ENCODE data around the gene NF2. TPM values are rescaled to one million over a fixed set of nuclear protein-coding genes. Genes with fewer than 3 reads are reported as not detected.

NF2 gene
- total RNA-seq, 1 experiment from 2014 or later, result 56.9 TPM

GRCh38 chr22:29630987-29631386, 27.6 kb downstream of the NF2 start (continued):
- TF ChIP-seq, protein P1, sequence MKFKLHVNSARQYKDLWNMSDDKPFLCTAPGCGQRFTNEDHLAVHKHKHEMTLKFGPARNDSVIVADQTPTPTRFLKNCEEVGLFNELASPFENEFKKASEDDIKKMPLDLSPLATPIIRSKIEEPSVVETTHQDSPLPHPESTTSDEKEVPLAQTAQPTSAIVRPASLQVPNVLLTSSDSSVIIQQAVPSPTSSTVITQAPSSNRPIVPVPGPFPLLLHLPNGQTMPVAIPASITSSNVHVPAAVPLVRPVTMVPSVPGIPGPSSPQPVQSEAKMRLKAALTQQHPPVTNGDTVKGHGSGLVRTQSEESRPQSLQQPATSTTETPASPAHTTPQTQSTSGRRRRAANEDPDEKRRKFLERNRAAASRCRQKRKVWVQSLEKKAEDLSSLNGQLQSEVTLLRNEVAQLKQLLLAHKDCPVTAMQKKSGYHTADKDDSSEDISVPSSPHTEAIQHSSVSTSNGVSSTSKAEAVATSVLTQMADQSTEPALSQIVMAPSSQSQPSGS (CRISPR knock-in tag; IDR thresholded peaks at IDR 0.05; ENCODE audit: borderline replicate concordance, low read depth), result no peak
- TF ChIP-seq SMAD4 (CRISPR knock-in tag; IDR thresholded peaks at IDR 0.05) (no peak), SP1 (CRISPR knock-in tag; conservative IDR thresholded peaks at IDR 0.05) (no peak), ZBTB43 (CRISPR knock-in tag; IDR thresholded peaks at IDR 0.05) (no peak), CBFB (CRISPR knock-in tag; IDR thresholded peaks at IDR 0.05; ENCODE audit: low read depth) (no peak)
- TF ChIP-seq, protein P2, sequence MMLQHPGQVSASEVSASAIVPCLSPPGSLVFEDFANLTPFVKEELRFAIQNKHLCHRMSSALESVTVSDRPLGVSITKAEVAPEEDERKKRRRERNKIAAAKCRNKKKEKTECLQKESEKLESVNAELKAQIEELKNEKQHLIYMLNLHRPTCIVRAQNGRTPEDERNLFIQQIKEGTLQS (CRISPR knock-in tag; conservative IDR thresholded peaks at IDR 0.05), result no peak
- TF ChIP-seq, protein P3, sequence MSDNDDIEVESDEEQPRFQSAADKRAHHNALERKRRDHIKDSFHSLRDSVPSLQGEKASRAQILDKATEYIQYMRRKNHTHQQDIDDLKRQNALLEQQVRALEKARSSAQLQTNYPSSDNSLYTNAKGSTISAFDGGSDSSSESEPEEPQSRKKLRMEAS (CRISPR knock-in tag; IDR thresholded peaks at IDR 0.05), result no peak

DNA sequence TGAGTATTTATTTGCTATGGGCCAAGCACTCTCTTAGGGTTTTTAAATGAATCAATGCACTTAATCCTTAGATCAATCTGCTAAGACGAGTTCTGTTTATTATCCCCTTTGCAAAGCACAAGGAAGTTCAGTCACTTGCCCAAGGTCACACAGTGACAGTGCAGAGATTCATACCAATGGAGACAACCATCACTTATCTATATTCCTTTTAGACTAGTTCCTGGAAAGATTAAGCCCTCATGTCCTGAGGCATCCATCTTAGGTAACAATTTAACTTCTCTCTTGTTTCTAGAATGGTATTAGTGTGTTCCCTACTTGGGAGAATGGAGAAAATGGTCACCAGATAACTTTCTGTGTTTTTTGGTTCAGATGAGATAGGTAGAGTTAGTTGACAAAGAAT, 28.3 kb downstream of the NF2 start:
- POLR2A ChIA-PET, result no interaction called here
- Mint-ChIP-seq H3K27me3 (ENCODE audit: low read depth) (no peaks in the 10 kb centered on the region), H3K4me1 (peaks cover 26% of the 10 kb centered on the region), H3K4me3 (no peak overlapping the region), H3K9me3 (no peaks in the 10 kb centered on the region), H3K36me3 (no peaks in the 10 kb centered on the region), H3K27ac (no peak overlapping the region)
- ATAC-seq (no peak), DNase-seq (ENCODE audit: low spot score) (no peak)
- CTCF ChIA-PET, result no interaction called here
- TF ChIP-seq, protein P4, sequence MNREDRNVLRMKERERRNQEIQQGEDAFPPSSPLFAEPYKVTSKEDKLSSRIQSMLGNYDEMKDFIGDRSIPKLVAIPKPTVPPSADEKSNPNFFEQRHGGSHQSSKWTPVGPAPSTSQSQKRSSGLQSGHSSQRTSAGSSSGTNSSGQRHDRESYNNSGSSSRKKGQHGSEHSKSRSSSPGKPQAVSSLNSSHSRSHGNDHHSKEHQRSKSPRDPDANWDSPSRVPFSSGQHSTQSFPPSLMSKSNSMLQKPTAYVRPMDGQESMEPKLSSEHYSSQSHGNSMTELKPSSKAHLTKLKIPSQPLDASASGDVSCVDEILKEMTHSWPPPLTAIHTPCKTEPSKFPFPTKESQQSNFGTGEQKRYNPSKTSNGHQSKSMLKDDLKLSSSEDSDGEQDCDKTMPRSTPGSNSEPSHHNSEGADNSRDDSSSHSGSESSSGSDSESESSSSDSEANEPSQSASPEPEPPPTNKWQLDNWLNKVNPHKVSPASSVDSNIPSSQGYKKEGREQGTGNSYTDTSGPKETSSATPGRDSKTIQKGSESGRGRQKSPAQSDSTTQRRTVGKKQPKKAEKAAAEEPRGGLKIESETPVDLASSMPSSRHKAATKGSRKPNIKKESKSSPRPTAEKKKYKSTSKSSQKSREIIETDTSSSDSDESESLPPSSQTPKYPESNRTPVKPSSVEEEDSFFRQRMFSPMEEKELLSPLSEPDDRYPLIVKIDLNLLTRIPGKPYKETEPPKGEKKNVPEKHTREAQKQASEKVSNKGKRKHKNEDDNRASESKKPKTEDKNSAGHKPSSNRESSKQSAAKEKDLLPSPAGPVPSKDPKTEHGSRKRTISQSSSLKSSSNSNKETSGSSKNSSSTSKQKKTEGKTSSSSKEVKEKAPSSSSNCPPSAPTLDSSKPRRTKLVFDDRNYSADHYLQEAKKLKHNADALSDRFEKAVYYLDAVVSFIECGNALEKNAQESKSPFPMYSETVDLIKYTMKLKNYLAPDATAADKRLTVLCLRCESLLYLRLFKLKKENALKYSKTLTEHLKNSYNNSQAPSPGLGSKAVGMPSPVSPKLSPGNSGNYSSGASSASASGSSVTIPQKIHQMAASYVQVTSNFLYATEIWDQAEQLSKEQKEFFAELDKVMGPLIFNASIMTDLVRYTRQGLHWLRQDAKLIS (CRISPR knock-in tag; IDR thresholded peaks at IDR 0.05; ENCODE audit: borderline replicate concordance), result no peak
- TF ChIP-seq RORB (CRISPR knock-in tag; IDR thresholded peaks at IDR 0.05) (no peak), E2F1 (CRISPR knock-in tag; IDR thresholded peaks at IDR 0.05) (no peak), GABPB1 (CRISPR knock-in tag; IDR thresholded peaks at IDR 0.05) (no peak), AR (CRISPR knock-in tag; IDR thresholded peaks at IDR 0.05) (no peak), GTF2I (CRISPR knock-in tag; conservative IDR thresholded peaks at IDR 0.05) (no peak), ZNF138 (CRISPR knock-in tag; conservative IDR thresholded peaks at IDR 0.05) (no peak), CREM (CRISPR knock-in tag; IDR thresholded peaks at IDR 0.05) (no peak), ZNF416 (CRISPR knock-in tag; IDR thresholded peaks at IDR 0.05) (no peak), KAT7 (CRISPR knock-in tag; IDR thresholded peaks at IDR 0.05; ENCODE audit: borderline replicate concordance) (no peak), FOXJ3 (CRISPR knock-in tag; IDR thresholded peaks at IDR 0.05; ENCODE audit: borderline replicate concordance) (no peak), ZNF219 (CRISPR knock-in tag; IDR thresholded peaks at IDR 0.05; ENCODE audit: borderline replicate concordance) (no peak)
- TF ChIP-seq, protein P5, sequence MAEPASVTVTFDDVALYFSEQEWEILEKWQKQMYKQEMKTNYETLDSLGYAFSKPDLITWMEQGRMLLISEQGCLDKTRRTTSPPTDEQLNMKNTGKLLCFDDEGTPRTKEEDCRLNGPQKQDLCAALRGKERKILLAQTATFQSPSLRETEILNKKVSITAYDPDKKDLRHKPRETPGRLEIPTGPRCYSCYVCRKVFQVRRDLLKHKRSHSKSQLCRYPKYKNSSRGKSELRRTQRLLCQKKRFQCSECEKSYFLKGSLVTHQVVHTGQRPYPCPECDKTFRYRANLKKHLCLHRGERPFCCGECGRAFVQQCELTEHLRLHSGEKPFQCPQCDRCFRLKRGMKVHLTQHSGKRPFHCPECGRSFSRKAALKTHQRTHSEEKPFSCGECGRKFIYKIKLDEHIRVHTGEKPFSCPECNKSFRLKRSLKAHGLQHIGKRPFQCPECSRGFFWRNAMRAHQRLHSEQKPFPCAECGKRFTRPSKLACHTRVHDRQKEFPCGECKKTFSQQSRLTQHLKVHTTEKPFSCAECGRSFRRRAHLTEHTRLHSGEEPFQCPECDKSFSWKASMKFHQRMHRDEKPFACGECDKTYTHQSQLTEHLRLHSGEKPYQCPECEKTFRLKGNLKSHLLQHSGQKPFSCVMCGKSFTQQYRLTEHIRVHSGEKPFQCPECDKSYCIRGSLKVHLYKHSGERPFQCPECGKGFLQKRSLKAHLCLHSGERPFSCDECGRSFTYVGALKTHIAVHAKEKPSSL (CRISPR knock-in tag; conservative IDR thresholded peaks at IDR 0.05), result no peak
- TF ChIP-seq, protein P6, sequence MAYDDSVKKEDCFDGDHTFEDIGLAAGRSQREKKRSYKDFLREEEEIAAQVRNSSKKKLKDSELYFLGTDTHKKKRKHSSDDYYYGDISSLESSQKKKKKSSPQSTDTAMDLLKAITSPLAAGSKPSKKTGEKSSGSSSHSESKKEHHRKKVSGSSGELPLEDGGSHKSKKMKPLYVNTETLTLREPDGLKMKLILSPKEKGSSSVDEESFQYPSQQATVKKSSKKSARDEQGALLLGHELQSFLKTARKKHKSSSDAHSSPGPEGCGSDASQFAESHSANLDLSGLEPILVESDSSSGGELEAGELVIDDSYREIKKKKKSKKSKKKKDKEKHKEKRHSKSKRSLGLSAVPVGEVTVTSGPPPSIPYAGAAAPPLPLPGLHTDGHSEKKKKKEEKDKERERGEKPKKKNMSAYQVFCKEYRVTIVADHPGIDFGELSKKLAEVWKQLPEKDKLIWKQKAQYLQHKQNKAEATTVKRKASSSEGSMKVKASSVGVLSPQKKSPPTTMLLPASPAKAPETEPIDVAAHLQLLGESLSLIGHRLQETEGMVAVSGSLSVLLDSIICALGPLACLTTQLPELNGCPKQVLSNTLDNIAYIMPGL (CRISPR knock-in tag; IDR thresholded peaks at IDR 0.05), result no peak

Data from WTC11 (cell line).